Subcutaneous adipose tissue (tissue), 4 donors: ENCODE data around the gene MCEE. TPM values are rescaled to one million over a fixed set of nuclear protein-coding genes. Genes with fewer than 3 reads are reported as not detected.

Experiments used
- total RNA-seq, 4 donors: library from RNA; depleted of rRNA; stranded (reverse); fragments of >200 nt; gene quantifications; one replicate each; pipeline ENCODE4 v1.1.0, GENCODE V29; 2016
- TF ChIP-seq, protein P1 (sequence below): fragments of 450-650 bp; IDR thresholded peaks from one replicate; pipeline ENCODE4 v1.5.1; 2016; ENCODE audit warnings: low read depth, mild to moderate bottlenecking, control low read depth, antibody characterized with exemption, moderate library complexity

Gene MCEE
- total RNA-seq, 4 donors from 2014 or later, result 12.1 to 53.2 (median 21.1) TPM

- TF ChIP-seq, protein P1, sequence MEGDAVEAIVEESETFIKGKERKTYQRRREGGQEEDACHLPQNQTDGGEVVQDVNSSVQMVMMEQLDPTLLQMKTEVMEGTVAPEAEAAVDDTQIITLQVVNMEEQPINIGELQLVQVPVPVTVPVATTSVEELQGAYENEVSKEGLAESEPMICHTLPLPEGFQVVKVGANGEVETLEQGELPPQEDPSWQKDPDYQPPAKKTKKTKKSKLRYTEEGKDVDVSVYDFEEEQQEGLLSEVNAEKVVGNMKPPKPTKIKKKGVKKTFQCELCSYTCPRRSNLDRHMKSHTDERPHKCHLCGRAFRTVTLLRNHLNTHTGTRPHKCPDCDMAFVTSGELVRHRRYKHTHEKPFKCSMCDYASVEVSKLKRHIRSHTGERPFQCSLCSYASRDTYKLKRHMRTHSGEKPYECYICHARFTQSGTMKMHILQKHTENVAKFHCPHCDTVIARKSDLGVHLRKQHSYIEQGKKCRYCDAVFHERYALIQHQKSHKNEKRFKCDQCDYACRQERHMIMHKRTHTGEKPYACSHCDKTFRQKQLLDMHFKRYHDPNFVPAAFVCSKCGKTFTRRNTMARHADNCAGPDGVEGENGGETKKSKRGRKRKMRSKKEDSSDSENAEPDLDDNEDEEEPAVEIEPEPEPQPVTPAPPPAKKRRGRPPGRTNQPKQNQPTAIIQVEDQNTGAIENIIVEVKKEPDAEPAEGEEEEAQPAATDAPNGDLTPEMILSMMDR, result no peak
These were observed 24.8 kb upstream of the MCEE start for GRCh38 chr2:71154798-71155197.

- TF ChIP-seq, protein P1, result no peak
These were observed 24.2 kb upstream of the MCEE start for GRCh38 chr2:71154279-71154678.

- TF ChIP-seq, protein P1, result no peak
These were observed 23.7 kb upstream of the MCEE start for GRCh38 chr2:71153585-71154224.

- TF ChIP-seq, protein P1, result no peak
These were observed 21.6 kb upstream of the MCEE start for GRCh38 chr2:71151620-71152019.

- TF ChIP-seq, protein P1, result no peak
These were observed 20.2 kb upstream of the MCEE start for GRCh38 chr2:71150082-71150816.

DNA sequence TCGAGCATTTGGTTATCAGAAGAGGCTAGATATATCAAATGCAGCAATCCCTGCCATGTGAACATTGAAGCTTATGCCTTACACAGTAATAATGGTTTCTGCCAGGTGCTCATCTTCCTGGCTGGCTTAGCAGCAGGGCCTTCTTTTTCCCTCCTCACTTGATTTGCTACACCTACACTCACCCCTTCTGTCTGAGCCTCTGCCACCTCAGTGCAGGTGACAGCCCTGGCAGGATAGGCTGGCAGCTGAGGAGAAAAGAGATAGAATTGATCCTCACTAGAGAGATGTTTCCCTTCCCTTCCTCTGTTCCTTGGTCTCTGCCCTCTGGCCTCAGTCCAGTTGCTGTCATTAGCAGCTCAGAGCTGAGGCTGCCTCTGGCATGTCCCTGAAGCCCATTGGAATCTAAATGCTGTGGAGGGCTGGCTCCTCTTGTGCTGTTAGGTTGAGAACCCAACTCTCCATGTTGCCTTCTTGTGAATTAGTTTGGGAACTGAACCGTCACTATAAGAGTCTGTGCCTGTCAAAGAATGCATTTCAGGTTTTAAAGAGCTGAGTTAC, 18.6 kb upstream of the MCEE start:
- TF ChIP-seq, protein P1, result no peak

DNA sequence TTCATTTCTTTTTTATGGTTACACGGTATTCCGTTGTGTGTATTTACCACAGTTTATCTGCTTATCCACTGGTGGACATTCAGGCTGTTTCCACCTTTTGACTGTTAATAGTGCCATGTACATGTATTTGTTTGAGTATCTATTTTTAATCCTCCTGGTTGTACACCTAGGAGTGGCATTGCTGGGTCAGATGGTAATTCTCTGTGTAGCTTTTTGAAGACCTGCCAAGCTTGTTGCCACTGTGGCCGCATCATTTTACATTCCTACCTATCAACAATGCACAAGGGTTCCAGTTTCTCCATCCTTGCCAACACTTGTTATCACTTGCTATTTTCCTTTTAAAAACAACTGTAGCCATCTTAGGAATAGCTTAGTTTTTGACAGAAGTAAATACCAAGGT, 13.8 kb upstream of the MCEE start:
- TF ChIP-seq, protein P1, result no peak
